ENCODE results near the gene SMCO1. TPM values are rescaled to one million over a fixed set of nuclear protein-coding genes. Genes with fewer than 3 reads are reported as not detected.

The SMCO1 gene
- total RNA-seq, 4 donors from 2014 or later = not detected

GRCh38 chr3:196537319-196537984, 22.3 kb upstream of the SMCO1 start:
- Histone ChIP-seq H3K27me3 (peaks cover 0 to 11% (median 0%) of the 10 kb centered on the region in 4 donors), H3K36me3 (no peaks in the 10 kb centered on the region), H3K4me3 (no peak overlapping the region), H3K4me1 (no peaks in the 10 kb centered on the region), H3K9me3 (no peaks in the 10 kb centered on the region), H3K27ac (replicated peaks in 1 of 4) (no peak overlapping the region)
- DNase-seq (ENCODE audit: extremely low spot score) = no peak
- intact Hi-C loops (cut with DNase I) = no loop called here
- peak; percentile 48 to 61 (median 50) for TF ChIP-seq CTCF (IDR thresholded peaks at IDR 0.05)
- TF ChIP-seq POLR2A (IDR thresholded peaks at IDR 0.05; ENCODE audit: low read depth) = no peak
- TF ChIP-seq POLR2AphosphoS5 (IDR thresholded peaks at IDR 0.05) = no peak
- TF ChIP-seq EP300 (IDR thresholded peaks at IDR 0.05) = no peak
- WGBS = 52% methylated on average over 18 of the region's 18 CpGs

- Histone ChIP-seq H3K4me3 (no peak overlapping the region), H3K27me3 (peaks cover 0 to 11% (median 0%) of the 10 kb centered on the region in 4 donors), H3K27ac (replicated peaks in 1 of 4) (no peak overlapping the region), H3K36me3 (no peaks in the 10 kb centered on the region), H3K4me1 (peaks cover 0 to 9% (median 9%) of the 10 kb centered on the region in 4 donors), H3K9me3 (no peaks in the 10 kb centered on the region)
- intact Hi-C loops (cut with DNase I) = no loop called here
- WGBS = 28% methylated on average over 14 of the region's 14 CpGs
- TF ChIP-seq CTCF (IDR thresholded peaks at IDR 0.05) (no peak), POLR2A (IDR thresholded peaks at IDR 0.05; ENCODE audit: low read depth) (no peak), POLR2AphosphoS5 (IDR thresholded peaks at IDR 0.05) (no peak), EP300 (IDR thresholded peaks at IDR 0.05) (no peak)
- DNase-seq (ENCODE audit: extremely low spot score) = no peak
Measured at GRCh38 chr3:196533260-196533681, 18.1 kb upstream of the SMCO1 start.

- H3K27ac ChIP-seq (replicated peaks in 1 of 4) = no peak overlapping the region
- H3K9me3 ChIP-seq = no peaks in the 10 kb centered on the region
- 84% methylated on average over 4 of the region's 4 CpGs for whole genome bisulfite sequencing
- no peak for TF ChIP-seq CTCF (IDR thresholded peaks at IDR 0.05)
- TF ChIP-seq POLR2A (IDR thresholded peaks at IDR 0.05; ENCODE audit: low read depth) = no peak
- TF ChIP-seq POLR2AphosphoS5 (IDR thresholded peaks at IDR 0.05) = no peak
- no peak for TF ChIP-seq EP300 (IDR thresholded peaks at IDR 0.05)
- intact Hi-C loops (cut with DNase I) = no loop called here
- H3K4me3 ChIP-seq = no peak overlapping the region
- DNase-seq (ENCODE audit: extremely low spot score) = no peak
- H3K4me1 ChIP-seq = peaks cover 0 to 11% (median 9%) of the 10 kb centered on the region in 4 donors
- H3K27me3 ChIP-seq = peaks cover 0 to 7% (median 0%) of the 10 kb centered on the region in 4 donors
- H3K36me3 ChIP-seq = no peaks in the 10 kb centered on the region
Measured at GRCh38 chr3:196531418-196531817, 16.3 kb upstream of the SMCO1 start.

- Histone ChIP-seq H3K27me3 (peaks cover 0 to 7% (median 0%) of the 10 kb centered on the region in 4 donors), H3K9me3 (no peaks in the 10 kb centered on the region), H3K4me3 (peak overlapping the region; percentile 46 to 64 (median 54)), H3K36me3 (no peaks in the 10 kb centered on the region), H3K27ac (replicated peaks in 1 of 4) (peak overlapping the region in 3 of 4 donors; percentile 74 to 76 (median 74)), H3K4me1 (peaks cover 0 to 11% (median 9%) of the 10 kb centered on the region in 4 donors)
- TF ChIP-seq POLR2A (IDR thresholded peaks at IDR 0.05; ENCODE audit: low read depth) (no peak), EP300 (IDR thresholded peaks at IDR 0.05) (no peak), POLR2AphosphoS5 (IDR thresholded peaks at IDR 0.05) (peak in 1 of 2 donors; percentile 38), CTCF (IDR thresholded peaks at IDR 0.05) (peak; percentile 83 to 89 (median 83))
- intact Hi-C loops (cut with DNase I) = loop anchor here (10.0 kb wide), 1 partner anchor 454 kb away; no protein-coding TSS in a partner anchor
- WGBS = 10% methylated on average over 12 of the region's 52 CpGs
- peak; percentile 93 for DNase-seq (ENCODE audit: extremely low spot score)
Measured at GRCh38 chr3:196528639-196529233, 13.6 kb upstream of the SMCO1 start.
